ENCODE data around the gene TTC22. TPM values are rescaled to one million over a fixed set of nuclear protein-coding genes. Genes with fewer than 3 reads are reported as not detected.
A peak's percentile ranks its signal among the peaks of the same experiment; 100 is the strongest.

The TTC22 gene
- total RNA-seq, 1 experiment from 2014 or later, result 0.59 TPM

DNA sequence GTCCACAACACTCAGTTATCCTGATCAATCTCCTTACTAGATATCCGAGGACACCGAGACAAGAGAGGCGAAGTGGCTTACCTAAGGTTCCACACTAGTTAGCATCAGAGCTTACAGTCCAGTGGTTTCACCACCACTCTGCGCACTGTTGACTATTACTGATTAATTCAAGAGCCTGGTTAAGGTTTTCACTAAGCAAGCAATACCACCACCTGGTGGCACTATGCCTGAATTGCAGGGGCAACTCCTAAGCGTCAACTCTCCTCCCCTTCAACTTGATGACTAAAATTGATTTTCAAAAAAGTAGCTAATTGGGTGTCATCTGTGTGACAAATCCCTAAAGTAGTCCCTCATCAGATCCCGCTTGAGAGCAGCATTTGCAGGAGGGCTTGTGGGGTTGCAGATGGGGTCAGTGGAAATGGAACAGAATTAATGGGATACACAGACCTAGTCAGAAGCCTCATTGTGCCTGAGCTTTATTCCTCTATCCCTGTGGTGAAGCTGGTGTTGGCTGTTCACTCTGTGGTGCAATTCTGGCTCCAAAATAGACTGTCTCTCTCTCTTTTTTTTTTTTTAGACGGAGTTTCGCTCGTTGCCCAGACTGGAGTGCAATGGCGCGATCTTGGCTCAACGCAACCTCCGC is 9.1 kb downstream of the TTC22 start:
- no peaks in the 10 kb centered on the region for H3K79me1 ChIP-seq (ENCODE audit: insufficient read depth, low read depth, low read length, poor library complexity, severe bottlenecking)
- no peaks in the 10 kb centered on the region for H3K9me3 ChIP-seq (ENCODE audit: control insufficient read depth, low read depth, low read length)
- no peaks in the 10 kb centered on the region for H4K20me1 ChIP-seq (ENCODE audit: control insufficient read depth, insufficient read depth, insufficient read length)
- H3K79me2 ChIP-seq (ENCODE audit: insufficient read depth, low read length), result no peaks in the 10 kb centered on the region
- no peak overlapping the region for H3K14ac ChIP-seq (ENCODE audit: insufficient read depth, low read length)
- no peak overlapping the region for H3K27ac ChIP-seq (ENCODE audit: insufficient read length, low read depth, low read length)
- no peak overlapping the region for H4K5ac ChIP-seq (ENCODE audit: insufficient read length, low read depth, low read length)
- no CpG with 5 or more reads among the region's 13 CpGs for WGBS (ENCODE audit: extremely low coverage, insufficient read length, low lambda C conversion rate)
- no peak overlapping the region for H3K4me2 ChIP-seq (ENCODE audit: insufficient read depth, insufficient read length, low read length)
- Mint-ChIP-seq H3K36me3 (ENCODE audit: insufficient read depth in 1 of 3, low read depth in 3 of 3) (no peaks in the 10 kb centered on the region), H3K27ac (no peak overlapping the region), H3K27me3 (ENCODE audit: low read depth) (peaks cover 3% of the 10 kb centered on the region), H3K4me3 (no peak overlapping the region; a peak in 1 of 5 replicates), H3K4me1 (peaks cover 48 to 54% of the 10 kb centered on the region in 2 experiments), H3K9me3 (peaks cover 2 to 3% of the 10 kb centered on the region in 2 experiments; a peak in 2 of 5 replicates)
- H2BK5ac ChIP-seq (ENCODE audit: insufficient read length, low read length), result no peak overlapping the region
- TF ChIP-seq, protein P1, sequence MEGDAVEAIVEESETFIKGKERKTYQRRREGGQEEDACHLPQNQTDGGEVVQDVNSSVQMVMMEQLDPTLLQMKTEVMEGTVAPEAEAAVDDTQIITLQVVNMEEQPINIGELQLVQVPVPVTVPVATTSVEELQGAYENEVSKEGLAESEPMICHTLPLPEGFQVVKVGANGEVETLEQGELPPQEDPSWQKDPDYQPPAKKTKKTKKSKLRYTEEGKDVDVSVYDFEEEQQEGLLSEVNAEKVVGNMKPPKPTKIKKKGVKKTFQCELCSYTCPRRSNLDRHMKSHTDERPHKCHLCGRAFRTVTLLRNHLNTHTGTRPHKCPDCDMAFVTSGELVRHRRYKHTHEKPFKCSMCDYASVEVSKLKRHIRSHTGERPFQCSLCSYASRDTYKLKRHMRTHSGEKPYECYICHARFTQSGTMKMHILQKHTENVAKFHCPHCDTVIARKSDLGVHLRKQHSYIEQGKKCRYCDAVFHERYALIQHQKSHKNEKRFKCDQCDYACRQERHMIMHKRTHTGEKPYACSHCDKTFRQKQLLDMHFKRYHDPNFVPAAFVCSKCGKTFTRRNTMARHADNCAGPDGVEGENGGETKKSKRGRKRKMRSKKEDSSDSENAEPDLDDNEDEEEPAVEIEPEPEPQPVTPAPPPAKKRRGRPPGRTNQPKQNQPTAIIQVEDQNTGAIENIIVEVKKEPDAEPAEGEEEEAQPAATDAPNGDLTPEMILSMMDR (conservative IDR thresholded peaks at IDR 0.05), result peak; percentile 97
- no peak overlapping the region for H2AK5ac ChIP-seq (ENCODE audit: insufficient read length, low read length)
- no peak overlapping the region for H2BK12ac ChIP-seq (ENCODE audit: insufficient read length, low read depth, low read length)
- H2AFZ ChIP-seq (ENCODE audit: low read length), result no peak overlapping the region
- no peak overlapping the region for H3K9ac ChIP-seq (ENCODE audit: extremely low read depth, insufficient read length, low read length)
- no peak overlapping the region for H3K18ac ChIP-seq (ENCODE audit: insufficient read length, low read depth, low read length)
- H2BK120ac ChIP-seq (ENCODE audit: low read depth, low read length, poor library complexity, severe bottlenecking), result no peak overlapping the region
- no peak overlapping the region for H4K91ac ChIP-seq (ENCODE audit: insufficient read length, low read depth, low read length)
- H3K23me2 ChIP-seq (ENCODE audit: insufficient read length, low read depth, low read length, poor library complexity, severe bottlenecking), result no peaks in the 10 kb centered on the region
- no peaks in the 10 kb centered on the region for H3K27me3 ChIP-seq (ENCODE audit: insufficient read depth, low read length)
- no peak overlapping the region for H3K56ac ChIP-seq (ENCODE audit: insufficient read length, low read depth, low read length)
- DNase-seq, result peak; percentile 65
- H2BK15ac ChIP-seq (ENCODE audit: low read depth, low read length), result no peak overlapping the region
- no peak overlapping the region for H3T11ph ChIP-seq (ENCODE audit: low read length)
- no peak overlapping the region for H3K4ac ChIP-seq (ENCODE audit: low read depth, low read length)
- no peak overlapping the region for H2BK20ac ChIP-seq (ENCODE audit: low read depth, low read length, poor library complexity, severe bottlenecking)
- no peak overlapping the region for H3K23ac ChIP-seq (ENCODE audit: insufficient read length, low read depth, low read length)
- H4K8ac ChIP-seq (replicated peaks; ENCODE audit: insufficient read length, low read depth, low read length), result no peak overlapping the region
- H3K4me1 ChIP-seq (ENCODE audit: insufficient read depth, low read length), result no peaks in the 10 kb centered on the region; the same call in 1 of the 2 replicates
